HG02642 (cell line): Measurements from ENCODE around the gene PDZRN4.

Experiments
- ATAC-seq: cut with Tn5 transposase; IDR thresholded peaks from one replicate; pipeline ENCODE4 v1.9.1; 2021; ENCODE audit warnings: mild to moderate bottlenecking; ENCODE audit not compliant: unreplicated experiment, poor library complexity

The PDZRN4 gene

GRCh38 chr12:41486718-41487117, 298.6 kb downstream of the PDZRN4 start:
- no peak for ATAC-seq

- ATAC-seq: no peak
Observed at GRCh38 chr12:41496009-41496408, 307.9 kb downstream of the PDZRN4 start.

- ATAC-seq: no peak
Observed at GRCh38 chr12:41497409-41497808, 309.3 kb downstream of the PDZRN4 start.

- no peak for ATAC-seq
Observed at GRCh38 chr12:41504976-41505375, 316.9 kb downstream of the PDZRN4 start.

GRCh38 chr12:41507286-41507685, 319.2 kb downstream of the PDZRN4 start:
- ATAC-seq: no peak

GRCh38 chr12:41509271-41510055, 321.3 kb downstream of the PDZRN4 start:
- ATAC-seq: no peak

- no peak for ATAC-seq
Observed at GRCh38 chr12:41510470-41510869, 322.4 kb downstream of the PDZRN4 start.

- ATAC-seq: no peak
Observed at GRCh38 chr12:41511247-41511646, 323.1 kb downstream of the PDZRN4 start.

GRCh38 chr12:41512497-41512896, 324.4 kb downstream of the PDZRN4 start:
- no peak for ATAC-seq

GRCh38 chr12:41514021-41514777, 326.1 kb downstream of the PDZRN4 start:
- ATAC-seq: no peak

- ATAC-seq: no peak
Observed at GRCh38 chr12:41514907-41515306, 326.8 kb downstream of the PDZRN4 start.

- no peak for ATAC-seq
Observed at GRCh38 chr12:41515953-41516352, 327.8 kb downstream of the PDZRN4 start.

- ATAC-seq: no peak
Observed at GRCh38 chr12:41520869-41521268, 332.7 kb downstream of the PDZRN4 start.

- ATAC-seq: peak; percentile 61
Observed at GRCh38 chr12:41521872-41522379, 333.8 kb downstream of the PDZRN4 start.

- no peak for ATAC-seq
Observed at GRCh38 chr12:41527062-41527461, 338.9 kb downstream of the PDZRN4 start.

GRCh38 chr12:41527534-41528116, 339.5 kb downstream of the PDZRN4 start:
- ATAC-seq: no peak

- no peak for ATAC-seq
Observed at GRCh38 chr12:41528874-41529273, 340.8 kb downstream of the PDZRN4 start.

- ATAC-seq: no peak
Observed at GRCh38 chr12:41530441-41530840, 342.3 kb downstream of the PDZRN4 start.

- no peak for ATAC-seq
Observed at GRCh38 chr12:41531147-41531829, 343.2 kb downstream of the PDZRN4 start.

GRCh38 chr12:41532072-41532471, 344.0 kb downstream of the PDZRN4 start:
- ATAC-seq: no peak
